22Rv1 (cell line): ENCODE data around the gene CDX1.

ENCODE experiments used
- CTCF ChIP-seq: fragments of 450-650 bp; IDR thresholded peaks from 2 replicates; pipeline ENCODE4 v1.5.1; 2017; ENCODE audit warnings: mild to moderate bottlenecking
- ZFX ChIP-seq: fragments of 450-650 bp; IDR thresholded peaks from 2 replicates; pipeline ENCODE4 v1.6.1; 2017; ENCODE audit warnings: antibody characterized with exemption, borderline replicate concordance

GRCh38 chr5:150126199-150126920 is 40.2 kb upstream of the CDX1 start:
- TF ChIP-seq CTCF (no peak), ZFX (no peak)
